CD14-positive monocyte (primary cell): ENCODE results near the gene CNTRL. TPM values are rescaled to one million over a fixed set of nuclear protein-coding genes. Genes with fewer than 3 reads are reported as not detected.
A peak's percentile ranks its signal among the peaks of the same experiment; 100 is the strongest.

Source experiments
- DNase-seq, 3 donors: peaks; one replicate each; pipeline ENCODE4 v3.0.0-alpha.2; 2011 to 2022
- H2AFZ ChIP-seq: 2 replicates; pipeline ENCODE4 v1.6.0; 2012; ENCODE audit warnings: mild to moderate bottlenecking, low read depth, low read length, inconsistent platforms; ENCODE audit not compliant: insufficient read depth, poor library complexity, severe bottlenecking
- H3K27ac ChIP-seq, 2 donors: 1 replicate in 1 of 2; 2 replicates in 1 of 2; pipeline ENCODE4 v1.5.1; 2012 to 2013; ENCODE audit warnings: low read length in 2 of 2, control low read depth in 1 of 2, inconsistent platforms in 1 of 2, low read depth in 1 of 2, mild to moderate bottlenecking in 1 of 2
- H3K27me3 ChIP-seq, 2 donors: one replicate each; pipeline versions ENCODE4 v1.6.0 to v1.6.1; 2011 to 2013; ENCODE audit warnings: low read length in 2 of 2; ENCODE audit not compliant: control insufficient read depth in 2 of 2, insufficient read depth in 2 of 2
- H3K36me3 ChIP-seq, 2 donors: replicated peaks in 1 of 2; 1 replicate in 1 of 2; 2 replicates in 1 of 2; pipeline versions ENCODE4 v1.5.1 to v1.6.1; 2012 to 2013; ENCODE audit warnings: low read length in 2 of 2, control low read depth in 1 of 2, inconsistent platforms in 1 of 2, mild to moderate bottlenecking in 1 of 2; ENCODE audit not compliant: insufficient read depth in 2 of 2, control insufficient read depth in 1 of 2
- H3K4me1 ChIP-seq, 2 donors: 1 replicate in 1 of 2; 2 replicates in 1 of 2; pipeline versions ENCODE4 v1.5.1 to v1.6.1; 2012 to 2013; ENCODE audit warnings: low read length in 2 of 2, control low read depth in 1 of 2, inconsistent platforms in 1 of 2, mild to moderate bottlenecking in 1 of 2, moderate library complexity in 1 of 2; ENCODE audit not compliant: insufficient read depth in 2 of 2, control insufficient read depth in 1 of 2
- H3K4me2 ChIP-seq: replicated peaks from 2 replicates; pipeline ENCODE3; 2012; ENCODE audit warnings: low read length, moderate library complexity, mild to moderate bottlenecking; ENCODE audit not compliant: poor library complexity, severe bottlenecking; ENCODE audit errors: extremely low read depth
- H3K4me3 ChIP-seq, 3 experiments: fragments of 200-600 bp in 1 of 3; sonication (generic) in 1 of 3; replicated peaks in 1 of 3; 1 replicate in 2 of 3; 2 replicates in 1 of 3; pipeline ENCODE4 v1.5.1; 2011 to 2013; ENCODE audit warnings: low read length in 3 of 3, mild to moderate bottlenecking in 3 of 3, control low read depth in 2 of 3, low read depth in 2 of 3, inconsistent platforms in 1 of 3, moderate library complexity in 1 of 3
- H3K79me2 ChIP-seq: 2 replicates; pipeline ENCODE4 v1.6.0; 2012; ENCODE audit warnings: mild to moderate bottlenecking, control low read depth, inconsistent platforms, low read length, moderate library complexity; ENCODE audit not compliant: insufficient read depth
- H3K9ac ChIP-seq: 2 replicates; pipeline ENCODE4 v1.6.0; 2017; ENCODE audit warnings: low read length, mild to moderate bottlenecking; ENCODE audit not compliant: insufficient read depth, poor library complexity, severe bottlenecking
- H3K9me3 ChIP-seq, 2 donors: replicated peaks in 1 of 2; 1 replicate in 1 of 2; 2 replicates in 1 of 2; pipeline versions ENCODE4 v1.5.1 to v1.6.1; 2012 to 2013; ENCODE audit warnings: low read length in 2 of 2, control low read depth in 1 of 2; ENCODE audit not compliant: control insufficient read depth in 1 of 2, insufficient read depth in 1 of 2
- H4K20me1 ChIP-seq: 2 replicates; pipeline ENCODE4 v1.6.0; 2012; ENCODE audit warnings: mild to moderate bottlenecking, low read length, control low read depth, moderate library complexity; ENCODE audit not compliant: insufficient read depth
- H3K27ac Mint-ChIP-seq, 7 donors: one replicate each; pipeline ENCODE4 v1.8.0; 2020; ENCODE audit warnings: mild to moderate bottlenecking in 7 of 7, mixed read lengths in 7 of 7, moderate library complexity in 6 of 7, inconsistent platforms in 2 of 7
- H3K27me3 Mint-ChIP-seq, 3 donors: one replicate each; pipeline ENCODE4 v1.8.0; 2021 to 2022; ENCODE audit warnings: low read depth in 3 of 3, mild to moderate bottlenecking in 3 of 3, mixed read lengths in 3 of 3, moderate library complexity in 3 of 3, inconsistent platforms in 1 of 3
- H3K36me3 Mint-ChIP-seq, 2 donors: one replicate each; pipeline ENCODE4 v1.8.0; 2020; ENCODE audit warnings: mixed read lengths in 2 of 2, inconsistent platforms in 1 of 2, mild to moderate bottlenecking in 1 of 2
- H3K4me1 Mint-ChIP-seq: one replicate; pipeline ENCODE4 v1.8.0; 2020; ENCODE audit warnings: mild to moderate bottlenecking, mixed read lengths
- H3K4me3 Mint-ChIP-seq, 2 donors: one replicate each; pipeline ENCODE4 v1.8.0; 2020; ENCODE audit warnings: mild to moderate bottlenecking in 2 of 2, mixed read lengths in 2 of 2, moderate library complexity in 1 of 2
- H3K9me3 Mint-ChIP-seq, 7 donors: one replicate each; pipeline ENCODE4 v1.8.0; 2020 to 2022; ENCODE audit warnings: mixed read lengths in 7 of 7, mild to moderate bottlenecking in 6 of 7, moderate library complexity in 6 of 7, inconsistent platforms in 2 of 7
- WGBS: methylation state at CpG from one replicate; pipeline ENCODE4 v1.1.5; 2013; ENCODE audit warnings: missing lambda C conversion rate; ENCODE audit not compliant: insufficient coverage; 5-methylcytosine and 5-hydroxymethylcytosine counted together
- intact Hi-C, 2 donors: fragments of 100-400 bp; cut with micrococcal nuclease; formaldehyde crosslinking; loops; one replicate each; pipeline versions ENCODE4 v1.15.0 to v1.15.1; 2023
- polyA plus RNA-seq, 3 donors: library from polyadenylated mRNA; depleted of rRNA in 1 of 3; unstranded in 2 of 3; stranded (reverse) in 1 of 3; fragments of 300-500 nt in 2 of 3; fragments of >200 nt in 1 of 3; fragmentation: Illumina TruSeq in 2 of 3; gene quantifications; 1 replicate in 2 of 3; 2 replicates in 1 of 3; pipeline ENCODE4 v1.2.3, GENCODE V29; 2012 to 2021
- TF ChIP-seq, protein P1 (sequence below): fragments of 200-600 bp; IDR thresholded peaks from one replicate; pipeline ENCODE4 v1.8.0; 2022; ENCODE audit warnings: antibody characterized with exemption, mild to moderate bottlenecking

Gene CNTRL
- polyA plus RNA-seq, 3 donors, result 3.9 to 26.8 (median 4.8) TPM

DNA sequence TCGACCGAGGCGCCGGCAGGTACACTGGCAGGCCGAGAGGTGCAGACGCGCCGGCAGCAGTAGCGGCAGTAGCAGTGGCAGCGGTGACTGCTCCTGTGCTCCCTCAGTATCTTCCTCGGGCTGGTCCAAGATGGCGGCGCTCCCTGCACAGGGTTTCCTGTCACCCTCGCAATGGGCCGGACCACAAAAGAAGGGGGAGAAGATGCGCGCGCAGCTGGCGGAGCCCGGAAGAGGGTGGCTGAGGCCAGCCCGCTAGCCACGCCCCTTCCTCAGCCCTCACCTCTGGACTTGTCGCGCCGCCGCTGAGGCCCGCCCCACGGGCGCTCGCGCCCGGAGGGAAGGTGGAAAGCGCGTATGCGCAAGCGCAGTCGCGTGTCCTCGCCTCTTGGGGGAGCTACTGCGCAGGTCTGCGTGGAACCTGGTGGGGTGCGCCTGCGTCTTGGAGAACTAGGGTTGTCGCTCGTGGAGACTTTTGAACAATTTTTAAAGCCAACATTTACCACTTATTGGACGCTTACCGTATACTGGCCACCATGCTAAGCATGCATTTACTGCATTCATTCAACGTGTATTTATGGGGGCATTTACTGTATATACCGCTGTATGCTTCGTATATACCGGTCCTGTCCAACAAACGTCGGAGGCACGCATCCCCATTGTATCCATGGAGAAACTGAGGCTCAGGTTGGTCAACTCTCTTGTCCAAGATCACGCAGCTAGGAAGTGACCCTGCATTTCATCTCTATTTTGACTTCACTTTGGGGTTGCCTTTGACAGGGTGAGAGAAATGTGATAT is 127.2 kb downstream of the CNTRL start, which contains the start of gene RAB14:
Gene RAB14 (minus strand): TSS at position 132 of the 796 bp plus-strand sequence. CDS start 8,457 bp downstream, outside the sequence.
- H3K79me2 ChIP-seq, result peaks cover 48% of the 10 kb centered on the region
- H3K4me1 ChIP-seq, result peaks cover 36 to 61% of the 10 kb centered on the region in 2 donors
- peak within 1 kb of the TSS; percentile 94 for H3K4me2 ChIP-seq
- H3K27me3 ChIP-seq, result no peaks in the 10 kb centered on the region
- peak; percentile 99 for DNase-seq
- peak within 1 kb of the TSS; percentile 96 for H3K9ac ChIP-seq
- peak within 1 kb of the TSS; percentile 88 to 97 (median 89) for H3K4me3 ChIP-seq
- Mint-ChIP-seq H3K27me3 (no peaks in the 10 kb centered on the region), H3K36me3 (peaks cover 0 to 2% of the 10 kb centered on the region in 2 donors), H3K27ac (peak within 1 kb of the TSS; percentile 89 to 97 (median 96)), H3K4me1 (peaks cover 59% of the 10 kb centered on the region), H3K4me3 (peak within 1 kb of the TSS; percentile 92 to 95), H3K9me3 (no peaks in the 10 kb centered on the region)
- 2% methylated on average over 41 of the region's 55 CpGs for WGBS
- peak within 1 kb of the TSS; percentile 87 for H2AFZ ChIP-seq
- TF ChIP-seq, protein P1, sequence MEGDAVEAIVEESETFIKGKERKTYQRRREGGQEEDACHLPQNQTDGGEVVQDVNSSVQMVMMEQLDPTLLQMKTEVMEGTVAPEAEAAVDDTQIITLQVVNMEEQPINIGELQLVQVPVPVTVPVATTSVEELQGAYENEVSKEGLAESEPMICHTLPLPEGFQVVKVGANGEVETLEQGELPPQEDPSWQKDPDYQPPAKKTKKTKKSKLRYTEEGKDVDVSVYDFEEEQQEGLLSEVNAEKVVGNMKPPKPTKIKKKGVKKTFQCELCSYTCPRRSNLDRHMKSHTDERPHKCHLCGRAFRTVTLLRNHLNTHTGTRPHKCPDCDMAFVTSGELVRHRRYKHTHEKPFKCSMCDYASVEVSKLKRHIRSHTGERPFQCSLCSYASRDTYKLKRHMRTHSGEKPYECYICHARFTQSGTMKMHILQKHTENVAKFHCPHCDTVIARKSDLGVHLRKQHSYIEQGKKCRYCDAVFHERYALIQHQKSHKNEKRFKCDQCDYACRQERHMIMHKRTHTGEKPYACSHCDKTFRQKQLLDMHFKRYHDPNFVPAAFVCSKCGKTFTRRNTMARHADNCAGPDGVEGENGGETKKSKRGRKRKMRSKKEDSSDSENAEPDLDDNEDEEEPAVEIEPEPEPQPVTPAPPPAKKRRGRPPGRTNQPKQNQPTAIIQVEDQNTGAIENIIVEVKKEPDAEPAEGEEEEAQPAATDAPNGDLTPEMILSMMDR, result peak; percentile 45
- no peaks in the 10 kb centered on the region for H3K9me3 ChIP-seq
- H4K20me1 ChIP-seq, result peaks cover 42% of the 10 kb centered on the region
- intact Hi-C loops, result loop anchor here in 1 of 2 donors (5.0 kb wide), 1 partner anchor 170 kb away; the partner anchor contains the start of gene STOM
- no peaks in the 10 kb centered on the region for H3K36me3 ChIP-seq
- H3K27ac ChIP-seq, result peak within 1 kb of the TSS; percentile 84 to 88

- TF ChIP-seq, protein P1, result no peak
- Histone ChIP-seq H3K79me2 (peaks cover 26% of the 10 kb centered on the region), H3K9me3 (no peaks in the 10 kb centered on the region), H3K9ac (no peak overlapping the region), H4K20me1 (peaks cover 20% of the 10 kb centered on the region), H3K27ac (no peak overlapping the region), H3K36me3 (no peaks in the 10 kb centered on the region), H3K27me3 (no peaks in the 10 kb centered on the region), H3K4me2 (no peak overlapping the region), H2AFZ (no peak overlapping the region), H3K4me1 (peaks cover 49 to 55% of the 10 kb centered on the region in 2 donors), H3K4me3 (no peak overlapping the region)
- Mint-ChIP-seq H3K9me3 (peaks cover 0 to 2% (median 0%) of the 10 kb centered on the region in 7 donors), H3K27me3 (peaks cover 0 to 1% (median 0%) of the 10 kb centered on the region in 3 donors), H3K4me1 (peaks cover 55% of the 10 kb centered on the region), H3K4me3 (no peak overlapping the region), H3K36me3 (peaks cover 0 to 2% of the 10 kb centered on the region in 2 donors), H3K27ac (no peak overlapping the region)
- DNase-seq, result peak in 1 of 3 donors; percentile 33
- intact Hi-C loops, result loop anchor here in 1 of 2 donors (5.0 kb wide), 1 partner anchor 168 kb away; the partner anchor contains the start of gene STOM
- no CpG with 5 or more reads among the region's 2 CpGs for WGBS
Observed at GRCh38 chr9:121204121-121204520, 129.4 kb downstream of the CNTRL start.
